CD14-positive monocyte (primary cell): Measurements from ENCODE around the gene INTS3. TPM values are rescaled to one million over a fixed set of nuclear protein-coding genes. Genes with fewer than 3 reads are reported as not detected.

Source experiments
- DNase-seq, 3 donors: peaks; one replicate each; pipeline ENCODE4 v3.0.0-alpha.2; 2011 to 2022
- H2AFZ ChIP-seq: 2 replicates; pipeline ENCODE4 v1.6.0; 2012; ENCODE audit warnings: mild to moderate bottlenecking, low read depth, low read length, inconsistent platforms; ENCODE audit not compliant: insufficient read depth, poor library complexity, severe bottlenecking
- H3K27ac ChIP-seq, 2 donors: 1 replicate in 1 of 2; 2 replicates in 1 of 2; pipeline ENCODE4 v1.5.1; 2012 to 2013; ENCODE audit warnings: low read length in 2 of 2, control low read depth in 1 of 2, inconsistent platforms in 1 of 2, low read depth in 1 of 2, mild to moderate bottlenecking in 1 of 2
- H3K27me3 ChIP-seq, 2 donors: one replicate each; pipeline versions ENCODE4 v1.6.0 to v1.6.1; 2011 to 2013; ENCODE audit warnings: low read length in 2 of 2; ENCODE audit not compliant: control insufficient read depth in 2 of 2, insufficient read depth in 2 of 2
- H3K36me3 ChIP-seq, 2 donors: replicated peaks in 1 of 2; 1 replicate in 1 of 2; 2 replicates in 1 of 2; pipeline versions ENCODE4 v1.5.1 to v1.6.1; 2012 to 2013; ENCODE audit warnings: low read length in 2 of 2, control low read depth in 1 of 2, inconsistent platforms in 1 of 2, mild to moderate bottlenecking in 1 of 2; ENCODE audit not compliant: insufficient read depth in 2 of 2, control insufficient read depth in 1 of 2
- H3K4me1 ChIP-seq, 2 donors: 1 replicate in 1 of 2; 2 replicates in 1 of 2; pipeline versions ENCODE4 v1.5.1 to v1.6.1; 2012 to 2013; ENCODE audit warnings: low read length in 2 of 2, control low read depth in 1 of 2, inconsistent platforms in 1 of 2, mild to moderate bottlenecking in 1 of 2, moderate library complexity in 1 of 2; ENCODE audit not compliant: insufficient read depth in 2 of 2, control insufficient read depth in 1 of 2
- H3K4me2 ChIP-seq: replicated peaks from 2 replicates; pipeline ENCODE3; 2012; ENCODE audit warnings: low read length, moderate library complexity, mild to moderate bottlenecking; ENCODE audit not compliant: poor library complexity, severe bottlenecking; ENCODE audit errors: extremely low read depth
- H3K4me3 ChIP-seq, 3 experiments: fragments of 200-600 bp in 1 of 3; sonication (generic) in 1 of 3; replicated peaks in 1 of 3; 1 replicate in 2 of 3; 2 replicates in 1 of 3; pipeline ENCODE4 v1.5.1; 2011 to 2013; ENCODE audit warnings: low read length in 3 of 3, mild to moderate bottlenecking in 3 of 3, control low read depth in 2 of 3, low read depth in 2 of 3, inconsistent platforms in 1 of 3, moderate library complexity in 1 of 3
- H3K79me2 ChIP-seq: 2 replicates; pipeline ENCODE4 v1.6.0; 2012; ENCODE audit warnings: mild to moderate bottlenecking, control low read depth, inconsistent platforms, low read length, moderate library complexity; ENCODE audit not compliant: insufficient read depth
- H3K9ac ChIP-seq: 2 replicates; pipeline ENCODE4 v1.6.0; 2017; ENCODE audit warnings: low read length, mild to moderate bottlenecking; ENCODE audit not compliant: insufficient read depth, poor library complexity, severe bottlenecking
- H3K9me3 ChIP-seq, 2 donors: replicated peaks in 1 of 2; 1 replicate in 1 of 2; 2 replicates in 1 of 2; pipeline versions ENCODE4 v1.5.1 to v1.6.1; 2012 to 2013; ENCODE audit warnings: low read length in 2 of 2, control low read depth in 1 of 2; ENCODE audit not compliant: control insufficient read depth in 1 of 2, insufficient read depth in 1 of 2
- H4K20me1 ChIP-seq: 2 replicates; pipeline ENCODE4 v1.6.0; 2012; ENCODE audit warnings: mild to moderate bottlenecking, low read length, control low read depth, moderate library complexity; ENCODE audit not compliant: insufficient read depth
- H3K27ac Mint-ChIP-seq, 7 donors: one replicate each; pipeline ENCODE4 v1.8.0; 2020; ENCODE audit warnings: mild to moderate bottlenecking in 7 of 7, mixed read lengths in 7 of 7, moderate library complexity in 6 of 7, inconsistent platforms in 2 of 7
- H3K27me3 Mint-ChIP-seq, 3 donors: one replicate each; pipeline ENCODE4 v1.8.0; 2021 to 2022; ENCODE audit warnings: low read depth in 3 of 3, mild to moderate bottlenecking in 3 of 3, mixed read lengths in 3 of 3, moderate library complexity in 3 of 3, inconsistent platforms in 1 of 3
- H3K36me3 Mint-ChIP-seq, 2 donors: one replicate each; pipeline ENCODE4 v1.8.0; 2020; ENCODE audit warnings: mixed read lengths in 2 of 2, inconsistent platforms in 1 of 2, mild to moderate bottlenecking in 1 of 2
- H3K4me1 Mint-ChIP-seq: one replicate; pipeline ENCODE4 v1.8.0; 2020; ENCODE audit warnings: mild to moderate bottlenecking, mixed read lengths
- H3K4me3 Mint-ChIP-seq, 2 donors: one replicate each; pipeline ENCODE4 v1.8.0; 2020; ENCODE audit warnings: mild to moderate bottlenecking in 2 of 2, mixed read lengths in 2 of 2, moderate library complexity in 1 of 2
- H3K9me3 Mint-ChIP-seq, 7 donors: one replicate each; pipeline ENCODE4 v1.8.0; 2020 to 2022; ENCODE audit warnings: mixed read lengths in 7 of 7, mild to moderate bottlenecking in 6 of 7, moderate library complexity in 6 of 7, inconsistent platforms in 2 of 7
- WGBS: methylation state at CpG from one replicate; pipeline ENCODE4 v1.1.5; 2013; ENCODE audit warnings: missing lambda C conversion rate; ENCODE audit not compliant: insufficient coverage; 5-methylcytosine and 5-hydroxymethylcytosine counted together
- intact Hi-C, 2 donors: fragments of 100-400 bp; cut with micrococcal nuclease; formaldehyde crosslinking; loops; one replicate each; pipeline versions ENCODE4 v1.15.0 to v1.15.1; 2023
- polyA plus RNA-seq, 3 donors: library from polyadenylated mRNA; depleted of rRNA in 1 of 3; unstranded in 2 of 3; stranded (reverse) in 1 of 3; fragments of 300-500 nt in 2 of 3; fragments of >200 nt in 1 of 3; fragmentation: Illumina TruSeq in 2 of 3; gene quantifications; 1 replicate in 2 of 3; 2 replicates in 1 of 3; pipeline ENCODE4 v1.2.3, GENCODE V29; 2012 to 2021
- TF ChIP-seq, protein P1 (sequence below): fragments of 200-600 bp; IDR thresholded peaks from one replicate; pipeline ENCODE4 v1.8.0; 2022; ENCODE audit warnings: antibody characterized with exemption, mild to moderate bottlenecking

The INTS3 gene
- polyA plus RNA-seq, 3 donors: 9.2 to 76.9 (median 15.9) TPM

DNA sequence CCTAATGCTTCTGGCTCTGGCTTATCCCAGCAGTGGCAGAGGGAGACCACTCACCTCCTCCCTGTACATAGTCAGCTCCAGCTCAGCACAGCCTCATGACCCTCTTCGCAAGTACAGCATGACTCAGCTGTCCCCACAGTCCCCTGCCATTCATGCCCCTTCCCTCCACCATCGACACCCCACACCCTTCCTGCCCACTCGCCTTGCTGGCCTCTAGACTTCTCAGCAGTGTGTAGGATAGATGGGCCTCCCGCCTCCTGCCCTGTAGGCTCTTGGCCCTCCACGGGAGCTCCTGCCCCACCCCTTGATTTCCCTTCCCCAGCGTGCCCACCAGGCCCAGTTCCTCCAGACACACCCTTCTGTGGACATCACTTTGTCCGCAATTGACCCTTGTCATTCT lies 39.6 kb upstream of the INTS3 start:
- Histone ChIP-seq H3K27ac (no peak overlapping the region), H3K79me2 (no peaks in the 10 kb centered on the region), H2AFZ (no peak overlapping the region), H3K9me3 (no peaks in the 10 kb centered on the region), H3K4me2 (no peak overlapping the region), H4K20me1 (no peaks in the 10 kb centered on the region), H3K27me3 (peaks cover 0 to 4% of the 10 kb centered on the region in 2 donors), H3K9ac (no peak overlapping the region), H3K36me3 (no peaks in the 10 kb centered on the region), H3K4me3 (no peak overlapping the region), H3K4me1 (no peaks in the 10 kb centered on the region)
- 67% methylated on average over 6 of the region's 7 CpGs for WGBS
- no peak for DNase-seq
- Mint-ChIP-seq H3K4me1 (peaks cover 13% of the 10 kb centered on the region), H3K27ac (peak overlapping the region in 2 of 7 donors; percentile 5 to 81), H3K4me3 (no peak overlapping the region), H3K9me3 (peaks cover 0 to 3% (median 0%) of the 10 kb centered on the region in 7 donors), H3K27me3 (peaks cover 3 to 9% (median 6%) of the 10 kb centered on the region in 3 donors), H3K36me3 (no peaks in the 10 kb centered on the region)
- intact Hi-C loops: no loop called here
- TF ChIP-seq, protein P1, sequence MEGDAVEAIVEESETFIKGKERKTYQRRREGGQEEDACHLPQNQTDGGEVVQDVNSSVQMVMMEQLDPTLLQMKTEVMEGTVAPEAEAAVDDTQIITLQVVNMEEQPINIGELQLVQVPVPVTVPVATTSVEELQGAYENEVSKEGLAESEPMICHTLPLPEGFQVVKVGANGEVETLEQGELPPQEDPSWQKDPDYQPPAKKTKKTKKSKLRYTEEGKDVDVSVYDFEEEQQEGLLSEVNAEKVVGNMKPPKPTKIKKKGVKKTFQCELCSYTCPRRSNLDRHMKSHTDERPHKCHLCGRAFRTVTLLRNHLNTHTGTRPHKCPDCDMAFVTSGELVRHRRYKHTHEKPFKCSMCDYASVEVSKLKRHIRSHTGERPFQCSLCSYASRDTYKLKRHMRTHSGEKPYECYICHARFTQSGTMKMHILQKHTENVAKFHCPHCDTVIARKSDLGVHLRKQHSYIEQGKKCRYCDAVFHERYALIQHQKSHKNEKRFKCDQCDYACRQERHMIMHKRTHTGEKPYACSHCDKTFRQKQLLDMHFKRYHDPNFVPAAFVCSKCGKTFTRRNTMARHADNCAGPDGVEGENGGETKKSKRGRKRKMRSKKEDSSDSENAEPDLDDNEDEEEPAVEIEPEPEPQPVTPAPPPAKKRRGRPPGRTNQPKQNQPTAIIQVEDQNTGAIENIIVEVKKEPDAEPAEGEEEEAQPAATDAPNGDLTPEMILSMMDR: no peak

DNA sequence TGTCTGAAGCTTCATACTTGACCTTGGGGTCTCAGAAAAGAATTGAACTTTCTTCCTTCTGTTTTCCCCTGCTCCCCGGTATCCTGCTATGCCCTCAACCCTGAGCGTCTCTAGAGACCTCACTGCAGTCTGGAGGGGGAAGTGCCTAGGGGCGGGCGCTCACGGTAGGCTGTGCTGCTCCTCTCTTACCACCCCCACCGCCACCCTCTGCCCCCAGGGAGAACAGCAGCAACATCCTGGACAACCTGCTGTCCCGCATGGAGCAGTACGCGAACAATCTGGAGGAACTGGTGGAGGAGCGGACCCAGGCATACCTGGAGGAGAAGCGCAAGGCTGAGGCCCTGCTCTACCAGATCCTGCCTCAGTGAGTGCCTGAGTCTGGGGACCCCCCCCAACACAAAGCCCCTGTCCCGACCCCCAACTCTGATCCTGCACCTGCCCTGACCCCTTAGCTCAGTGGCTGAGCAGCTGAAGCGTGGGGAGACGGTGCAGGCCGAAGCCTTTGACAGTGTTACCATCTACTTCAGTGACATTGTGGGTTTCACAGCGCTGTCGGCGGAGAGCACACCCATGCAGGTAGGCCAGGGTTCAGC lies 39.0 kb upstream of the INTS3 start:
- no peaks in the 10 kb centered on the region for H3K9me3 ChIP-seq
- no peaks in the 10 kb centered on the region for H3K4me1 ChIP-seq
- no peaks in the 10 kb centered on the region for H3K79me2 ChIP-seq
- peak overlapping the region in 1 of 7 donors; percentile 81 for H3K27ac Mint-ChIP-seq
- peaks cover 3 to 9% (median 5%) of the 10 kb centered on the region in 3 donors for H3K27me3 Mint-ChIP-seq
- no peak overlapping the region for H3K9ac ChIP-seq
- no peaks in the 10 kb centered on the region for H3K36me3 ChIP-seq
- TF ChIP-seq, protein P1: no peak
- no peak overlapping the region for H3K4me2 ChIP-seq
- H3K4me3 Mint-ChIP-seq: peak overlapping the region in 1 of 2 donors; percentile 2
- peaks cover 0 to 3% (median 0%) of the 10 kb centered on the region in 7 donors for H3K9me3 Mint-ChIP-seq
- H3K4me1 Mint-ChIP-seq: peaks cover 11% of the 10 kb centered on the region
- H4K20me1 ChIP-seq: no peaks in the 10 kb centered on the region
- WGBS: 95% methylated on average over 12 of the region's 18 CpGs
- no peaks in the 10 kb centered on the region for H3K36me3 Mint-ChIP-seq
- H3K4me3 ChIP-seq: no peak overlapping the region
- no peak overlapping the region for H2AFZ ChIP-seq
- no peak overlapping the region for H3K27ac ChIP-seq
- no peak for DNase-seq
- peaks cover 0 to 4% of the 10 kb centered on the region in 2 donors for H3K27me3 ChIP-seq
- intact Hi-C loops: no loop called here
